H1 (cell line): ENCODE measurements around the gene DVL1. TPM values are rescaled to one million over a fixed set of nuclear protein-coding genes. Genes with fewer than 3 reads are reported as not detected.

Source experiments
- CTCF ChIA-PET: fragments of 300-600 bp; sonication (Branson Sonifier 250); formaldehyde crosslinking; loops from one replicate; lab custom pipeline; 2021; ENCODE audit not compliant: partially characterized antibody; lab: Charles Lee
- POLR2A ChIA-PET: fragments of 300-600 bp; sonication (Branson Sonifier 250); formaldehyde crosslinking; loops from one replicate; lab custom pipeline; 2021; ENCODE audit warnings: inconsistent platforms; ENCODE audit not compliant: partially characterized antibody; lab: Charles Lee
- DNase-seq, 2 experiments: peaks; one replicate each; pipeline versions ENCODE4 v3.0.0 to v3.0.0-alpha.2; 2010 to 2022; ENCODE audit warnings: low spot score in 2 of 2, low read depth in 1 of 2, mixed read lengths in 1 of 2
- FAIRE-seq: peaks from 2 replicates; lab custom pipeline; 2011; peaks lifted over from hg19 to GRCh38; lab: Jason Lieb, UNC
- H2AFZ ChIP-seq: 2 replicates; pipeline ENCODE4 v1.8.1; 2012; ENCODE audit warnings: low read length, inconsistent platforms
- H2AK5ac ChIP-seq: 2 replicates; pipeline ENCODE4 v1.6.1; 2013; ENCODE audit warnings: low read depth, low read length
- H2BK120ac ChIP-seq: replicated peaks from 2 replicates; pipeline ENCODE3; 2013; ENCODE audit warnings: low read depth, low read length, inconsistent platforms
- H2BK12ac ChIP-seq: 2 replicates; pipeline ENCODE4 v1.6.1; 2013; ENCODE audit warnings: low read depth, low read length
- H2BK15ac ChIP-seq: 2 replicates; pipeline ENCODE4 v1.6.1; 2013; ENCODE audit warnings: low read length
- H2BK20ac ChIP-seq: 2 replicates; pipeline ENCODE4 v1.6.1; 2013; ENCODE audit warnings: low read length
- H2BK5ac ChIP-seq: 2 replicates; pipeline ENCODE4 v1.6.1; 2013; ENCODE audit warnings: low read depth, low read length
- H3K14ac ChIP-seq: 2 replicates; pipeline ENCODE4 v1.6.1; 2013; ENCODE audit warnings: inconsistent platforms; ENCODE audit not compliant: insufficient read length
- H3K18ac ChIP-seq: 2 replicates; pipeline ENCODE4 v1.6.1; 2013; ENCODE audit warnings: low read length; ENCODE audit errors: extremely low read depth
- H3K23ac ChIP-seq: 2 replicates; pipeline ENCODE4 v1.6.1; 2013; ENCODE audit warnings: inconsistent platforms; ENCODE audit not compliant: insufficient read length
- H3K23me2 ChIP-seq: 2 replicates; pipeline ENCODE4 v1.6.1; 2013; ENCODE audit warnings: low read depth, low read length
- H3K27ac ChIP-seq: 2 replicates; pipeline ENCODE4 v1.6.1; 2011; ENCODE audit warnings: low read depth, low read length, inconsistent platforms
- H3K27me3 ChIP-seq, 4 experiments: replicated peaks in 1 of 4; 1 replicate in 1 of 4; 2 replicates in 3 of 4; pipeline versions ENCODE4 v1.6.1 to v1.8.1; 2011 to 2013; ENCODE audit warnings: low read length in 3 of 4, mild to moderate bottlenecking in 3 of 4, inconsistent platforms in 2 of 4, mixed read lengths in 2 of 4, moderate library complexity in 1 of 4; ENCODE audit not compliant: control insufficient read depth in 3 of 4, insufficient read depth in 3 of 4; ENCODE audit errors: extremely low read depth in 1 of 4
- H3K36me3 ChIP-seq, 4 experiments: 2 replicates each; pipeline versions ENCODE4 v1.6.1 to v1.8.1; 2011 to 2013; ENCODE audit warnings: mild to moderate bottlenecking in 4 of 4, low read length in 3 of 4, moderate library complexity in 2 of 4, control low read depth in 1 of 4, inconsistent platforms in 1 of 4; ENCODE audit not compliant: insufficient read depth in 4 of 4, control insufficient read depth in 2 of 4
- H3K4ac ChIP-seq: replicated peaks from 2 replicates; pipeline ENCODE3; 2013; ENCODE audit warnings: low read length, low read depth, mixed read lengths, inconsistent platforms; ENCODE audit not compliant: insufficient read length
- H3K4me1 ChIP-seq, 4 experiments: replicated peaks in 1 of 4; 1 replicate in 1 of 4; 2 replicates in 3 of 4; pipeline versions ENCODE4 v1.6.1 to v1.8.1; 2011 to 2013; ENCODE audit warnings: low read length in 3 of 4, inconsistent platforms in 2 of 4, mixed read lengths in 1 of 4; ENCODE audit not compliant: insufficient read depth in 4 of 4, control insufficient read depth in 3 of 4
- H3K4me2 ChIP-seq, 2 experiments: 2 replicates each; pipeline versions ENCODE4 v1.6.1 to v1.8.1; 2011 to 2013; ENCODE audit warnings: low read depth in 2 of 2, low read length in 2 of 2, control low read depth in 1 of 2, inconsistent platforms in 1 of 2, mild to moderate bottlenecking in 1 of 2; ENCODE audit not compliant: insufficient read depth in 1 of 2
- H3K4me3 ChIP-seq, 4 experiments: fragments of 200-600, 300-600 bp in 1 of 4; sonication (generic), shearing (Covaris generic), sonication (Bioruptor Twin) in 1 of 4; 2 replicates each; pipeline versions ENCODE4 v1.5.1 to v1.8.1; 2011 to 2016; ENCODE audit warnings: low read length in 4 of 4, low read depth in 3 of 4, control low read depth in 2 of 4, inconsistent platforms in 2 of 4, mild to moderate bottlenecking in 2 of 4, mixed read lengths in 1 of 4, moderate library complexity in 1 of 4; ENCODE audit not compliant: insufficient read depth in 2 of 4; ENCODE audit errors: extremely low read depth in 1 of 4
- H3K56ac ChIP-seq: replicated peaks from 2 replicates; pipeline ENCODE3; 2013; ENCODE audit warnings: low read depth, mild to moderate bottlenecking, mixed read lengths, low read length, inconsistent platforms; ENCODE audit not compliant: insufficient read length
- H3K79me1 ChIP-seq: 2 replicates; pipeline ENCODE4 v1.6.1; 2013; ENCODE audit warnings: low read depth, low read length, control low read depth
- H3K79me2 ChIP-seq, 2 experiments: 2 replicates each; pipeline versions ENCODE4 v1.6.1 to v1.8.1; 2012 to 2013; ENCODE audit warnings: low read length in 2 of 2, mild to moderate bottlenecking in 2 of 2, inconsistent platforms in 1 of 2; ENCODE audit not compliant: insufficient read depth in 2 of 2, control insufficient read depth in 1 of 2
- H3K9ac ChIP-seq, 4 experiments: replicated peaks in 1 of 4; 1 replicate in 1 of 4; 2 replicates in 3 of 4; pipeline versions ENCODE4 v1.6.1 to v1.8.1; 2011 to 2013; ENCODE audit warnings: low read depth in 3 of 4, low read length in 3 of 4, control low read depth in 2 of 4, mild to moderate bottlenecking in 2 of 4, moderate library complexity in 2 of 4, inconsistent platforms in 1 of 4; ENCODE audit errors: extremely low read depth in 1 of 4
- H3K9me3 ChIP-seq, 2 experiments: 2 replicates each; pipeline versions ENCODE4 v1.6.1 to v1.8.1; 2012 to 2013; ENCODE audit warnings: mild to moderate bottlenecking in 2 of 2, moderate library complexity in 2 of 2, control low read depth in 1 of 2, inconsistent platforms in 1 of 2, low read depth in 1 of 2, low read length in 1 of 2, mixed read lengths in 1 of 2; ENCODE audit not compliant: insufficient read depth in 2 of 2
- H4K20me1 ChIP-seq, 2 experiments: replicated peaks in 1 of 2; 2 replicates each; pipeline versions ENCODE3 to v1.8.1; 2011 to 2013; ENCODE audit warnings: inconsistent platforms in 2 of 2, low read length in 2 of 2, mild to moderate bottlenecking in 1 of 2; ENCODE audit not compliant: insufficient read depth in 2 of 2, control insufficient read depth in 1 of 2
- H4K5ac ChIP-seq: 2 replicates; pipeline ENCODE4 v1.6.1; 2013; ENCODE audit warnings: low read length, low read depth, mixed read lengths, inconsistent platforms; ENCODE audit not compliant: insufficient read length
- H4K8ac ChIP-seq: 2 replicates; pipeline ENCODE4 v1.8.0; 2013; ENCODE audit warnings: mild to moderate bottlenecking, moderate library complexity, low read length, inconsistent platforms; ENCODE audit not compliant: insufficient read depth; ENCODE audit errors: extremely low read depth
- H4K91ac ChIP-seq: replicated peaks from 2 replicates; pipeline ENCODE3; 2013; ENCODE audit warnings: low read length, mixed read lengths, inconsistent platforms; ENCODE audit not compliant: insufficient read length
- CHD2 ChIP-seq: IDR thresholded peaks from 2 replicates; pipeline ENCODE4 v1.6.1; 2012; ENCODE audit warnings: low read length, improper control_type of control experiment
- EGR1 ChIP-seq: IDR thresholded peaks from 2 replicates; pipeline ENCODE4 v1.6.1; 2011; ENCODE audit warnings: low read depth, low read length, borderline replicate concordance
- JUN ChIP-seq: IDR thresholded peaks from 2 replicates; pipeline ENCODE4 v1.6.1; 2011; ENCODE audit warnings: low read depth, mild to moderate bottlenecking, improper control_type of control experiment, low read length
- SIRT6 ChIP-seq: IDR thresholded peaks from one replicate; pipeline ENCODE4 v1.7.1; 2012; ENCODE audit warnings: low read length, inconsistent platforms
- USF2 ChIP-seq: IDR thresholded peaks from 2 replicates; pipeline ENCODE4 v1.6.1; 2011; ENCODE audit warnings: low read length, improper control_type of control experiment
- WGBS, 2 experiments: shearing (Covaris generic) in 1 of 2; methylation state at CpG; one replicate each; pipeline versions ENCODE4 v1.1.6 to v1.1.7; 2013 to 2015; ENCODE audit warnings: low lambda C conversion rate in 2 of 2, mixed read lengths in 2 of 2, inconsistent platforms in 1 of 2, low coverage in 1 of 2, missing lambda C conversion rate in 1 of 2; ENCODE audit not compliant: insufficient replicate concordance in 2 of 2, insufficient coverage in 1 of 2, insufficient read length in 1 of 2; ENCODE audit errors: extremely low coverage in 1 of 2, missing lambda C conversion rate in 1 of 2; 5-methylcytosine and 5-hydroxymethylcytosine counted together
- polyA plus RNA-seq, 7 experiments: library from polyadenylated mRNA; depleted of rRNA in 3 of 7; stranded (reverse) in 5 of 7; unstranded in 2 of 7; fragments of >200 nt in 5 of 7; fragments of 200-250 nt in 2 of 7; gene quantifications; 1 replicate in 5 of 7; 2 replicates in 1 of 7; 4 replicates in 1 of 7; pipeline versions ENCODE4 v1.2.1 to v1.2.3, GENCODE V29; 2011 to 2013; ENCODE audit warnings: missing spikeins in 2 of 7, mixed read lengths in 2 of 7
- total RNA-seq: library from RNA; stranded (reverse); fragmentation: NEBNext Ultra II Directional; extraction: Animal tissue kit (Norgen Biotek cat#: 25700); gene quantifications from 2 replicates; pipeline ENCODE4 v1.2.1, GENCODE V29; 2021

DVL1 gene
- total and polyA plus RNA-seq, 2 of the 8 experiments (the other 6 are each of a cell fraction or from before 2014, with no cell fraction given): 39.4 to 58.9 TPM

GRCh38 chr1:1381294-1381693 lies 32.1 kb upstream of the DVL1 start:
- H3K79me2 ChIP-seq: no peaks in the 10 kb centered on the region
- peaks cover 0 to 8% of the 10 kb centered on the region in 2 experiments for H4K20me1 ChIP-seq
- H2BK12ac ChIP-seq: no peak overlapping the region
- 78% methylated on average over 8 of the region's 8 CpGs; no CpG with 5 or more reads in 1 of the 2 experiments for WGBS, 2 experiments
- H3K4me3 ChIP-seq: no peak overlapping the region
- no peak overlapping the region for H2BK120ac ChIP-seq
- POLR2A ChIA-PET: interaction anchor here (1.0 to 33.4 kb wide), 3 partner anchors 9 to 91 kb away, joined by 3 to 719 read pairs (median 4); partner anchors contain the start of genes CCNL2 and MRPL20
- no peak for FAIRE-seq
- H3K23me2 ChIP-seq: peaks cover 2% of the 10 kb centered on the region; the same call in 1 of the 2 replicates
- no peak for DNase-seq
- no peaks in the 10 kb centered on the region for H3K27me3 ChIP-seq
- no peaks in the 10 kb centered on the region; a peak in 2 of 7 replicates for H3K4me1 ChIP-seq
- peaks cover 4 to 11% (median 6%) of the 10 kb centered on the region in 4 experiments; a peak in 7 of 8 replicates for H3K36me3 ChIP-seq
- H4K8ac ChIP-seq: no peak overlapping the region
- H3K18ac ChIP-seq: no peak overlapping the region
- no peak overlapping the region for H3K14ac ChIP-seq
- H2AK5ac ChIP-seq: no peak overlapping the region
- H4K91ac ChIP-seq: no peak overlapping the region
- H3K4me2 ChIP-seq: no peak overlapping the region
- H3K23ac ChIP-seq: no peak overlapping the region
- no peak overlapping the region for H3K4ac ChIP-seq
- CTCF ChIA-PET: interaction anchor here (1.0 to 1.3 kb wide), 2 partner anchors 9 kb away, joined by 3 read pairs; no protein-coding TSS in a partner anchor
- no peak overlapping the region for H3K56ac ChIP-seq
- no peak overlapping the region for H2BK5ac ChIP-seq
- no peak overlapping the region for H2BK15ac ChIP-seq
- no peak overlapping the region for H2BK20ac ChIP-seq
- no peak overlapping the region for H2AFZ ChIP-seq
- TF ChIP-seq SIRT6 (no peak), CHD2 (no peak), EGR1 (no peak), JUN (no peak), USF2 (no peak)
- peaks cover 4% of the 10 kb centered on the region; the same call in 1 of the 2 replicates for H3K79me1 ChIP-seq
- H3K9ac ChIP-seq: no peak overlapping the region
- no peak overlapping the region for H4K5ac ChIP-seq
- no peaks in the 10 kb centered on the region for H3K9me3 ChIP-seq
- H3K27ac ChIP-seq: no peak overlapping the region
